K562 (cell line): ENCODE results near the gene MAST4. TPM values are rescaled to one million over a fixed set of nuclear protein-coding genes. Genes with fewer than 3 reads are reported as not detected.

Experiments used
- BRD4 ChIP-seq: fragments of 200-600 bp; sonication (generic); IDR thresholded peaks from 2 replicates; pipeline ENCODE4 v1.6.1; 2017; ENCODE audit warnings: inconsistent platforms
- polyA plus RNA-seq, 8 experiments: library from polyadenylated mRNA; depleted of rRNA in 4 of 8; stranded (reverse) in 5 of 8; unstranded in 3 of 8; fragments of >200 nt; fragmentation: Nextera tagmentation in 2 of 8; fragmentation: Illumina TruSeq in 1 of 8; extraction: Ambion mirVana in 2 of 8; extraction: Trizol in 1 of 8; gene quantifications; 2 replicates each; pipeline versions ENCODE4 v1.2.1 to v1.2.3, GENCODE V29; 2011 to 2014; ENCODE audit warnings: inconsistent platforms in 1 of 8, missing spikeins in 1 of 8
- total RNA-seq, 7 experiments: library from RNA; depleted of rRNA in 6 of 7; stranded (reverse); fragments of >200 nt in 6 of 7; fragmentation: Illumina TruSeq in 2 of 7; extraction: Trizol in 2 of 7; gene quantifications; 2 replicates each; pipeline versions ENCODE4 v1.2.1 to v1.2.3, GENCODE V29; 2011 to 2021; ENCODE audit warnings: low replicate concordance in 1 of 7
- TF ChIP-seq, protein P1 (sequence below): fragments of 200-600 bp; sonication (generic); IDR thresholded peaks from one replicate; pipeline ENCODE4 v1.6.1; 2012; ENCODE audit warnings: mild to moderate bottlenecking, low read depth, low read length, inconsistent platforms
- TF ChIP-seq, protein P2 (sequence below): fragments of 450-650 bp; IDR thresholded peaks from 2 replicates; pipeline ENCODE4 v1.6.1; 2016; ENCODE audit warnings: missing biosample characterization, missing genetic modification characterization
- TF ChIP-seq, protein P3 (sequence below), 2 experiments: fragments of 450-650 bp in 1 of 2; sonication (generic) in 1 of 2; formaldehyde crosslinking in 1 of 2; IDR thresholded peaks; 2 replicates each; pipeline versions ENCODE4 v1.7.1 to v1.9.0; 2016 to 2022; ENCODE audit warnings: inconsistent platforms in 1 of 2, mild to moderate bottlenecking in 1 of 2, missing genetic modification reagents in 1 of 2

MAST4 gene
- total and polyA plus RNA-seq, 9 of the 15 experiments (the other 6 are each of a cell fraction or from before 2014, with no cell fraction given) = 0.88 to 10.1 (median 5.2) TPM

DNA sequence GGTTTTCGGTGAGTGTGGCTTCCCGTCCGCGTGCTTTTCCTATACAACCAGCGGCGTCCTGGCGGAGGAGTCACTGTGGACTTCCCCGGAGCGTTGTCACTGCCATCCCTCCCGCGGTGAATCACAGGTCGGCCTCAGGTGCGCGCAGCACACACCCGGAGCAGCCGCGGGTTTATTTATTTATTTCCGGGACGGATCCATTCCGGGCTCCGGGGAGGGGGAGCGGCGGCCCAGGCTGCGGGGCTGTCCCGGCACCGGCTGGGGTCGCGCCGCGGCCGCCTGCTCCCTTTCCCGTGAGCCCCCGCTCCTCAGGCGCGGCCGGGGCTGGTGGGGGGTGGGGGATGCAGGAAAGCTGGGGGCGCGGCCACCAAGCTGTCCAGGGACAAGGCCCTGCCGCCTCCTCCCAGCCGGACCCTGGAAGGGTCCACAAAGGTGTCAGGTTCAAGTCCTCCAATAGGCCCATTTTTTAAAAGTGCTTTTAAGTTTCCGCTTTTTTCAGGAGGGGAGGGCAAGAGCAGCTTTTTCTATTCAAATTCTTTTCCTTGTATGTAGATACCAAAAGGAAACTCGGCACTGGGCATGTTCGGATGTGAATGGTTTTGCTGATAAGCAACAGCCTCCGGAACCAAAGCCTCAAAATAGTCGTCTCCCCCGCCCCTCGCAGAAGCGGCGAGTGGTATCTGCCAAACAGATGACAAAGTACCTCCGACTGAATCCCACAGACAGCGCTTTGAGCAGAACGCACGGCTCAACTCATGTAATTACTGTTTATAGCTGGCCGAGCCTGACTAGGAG is 407.9 kb downstream of the MAST4 start (continued):
- TF ChIP-seq, protein P1, sequence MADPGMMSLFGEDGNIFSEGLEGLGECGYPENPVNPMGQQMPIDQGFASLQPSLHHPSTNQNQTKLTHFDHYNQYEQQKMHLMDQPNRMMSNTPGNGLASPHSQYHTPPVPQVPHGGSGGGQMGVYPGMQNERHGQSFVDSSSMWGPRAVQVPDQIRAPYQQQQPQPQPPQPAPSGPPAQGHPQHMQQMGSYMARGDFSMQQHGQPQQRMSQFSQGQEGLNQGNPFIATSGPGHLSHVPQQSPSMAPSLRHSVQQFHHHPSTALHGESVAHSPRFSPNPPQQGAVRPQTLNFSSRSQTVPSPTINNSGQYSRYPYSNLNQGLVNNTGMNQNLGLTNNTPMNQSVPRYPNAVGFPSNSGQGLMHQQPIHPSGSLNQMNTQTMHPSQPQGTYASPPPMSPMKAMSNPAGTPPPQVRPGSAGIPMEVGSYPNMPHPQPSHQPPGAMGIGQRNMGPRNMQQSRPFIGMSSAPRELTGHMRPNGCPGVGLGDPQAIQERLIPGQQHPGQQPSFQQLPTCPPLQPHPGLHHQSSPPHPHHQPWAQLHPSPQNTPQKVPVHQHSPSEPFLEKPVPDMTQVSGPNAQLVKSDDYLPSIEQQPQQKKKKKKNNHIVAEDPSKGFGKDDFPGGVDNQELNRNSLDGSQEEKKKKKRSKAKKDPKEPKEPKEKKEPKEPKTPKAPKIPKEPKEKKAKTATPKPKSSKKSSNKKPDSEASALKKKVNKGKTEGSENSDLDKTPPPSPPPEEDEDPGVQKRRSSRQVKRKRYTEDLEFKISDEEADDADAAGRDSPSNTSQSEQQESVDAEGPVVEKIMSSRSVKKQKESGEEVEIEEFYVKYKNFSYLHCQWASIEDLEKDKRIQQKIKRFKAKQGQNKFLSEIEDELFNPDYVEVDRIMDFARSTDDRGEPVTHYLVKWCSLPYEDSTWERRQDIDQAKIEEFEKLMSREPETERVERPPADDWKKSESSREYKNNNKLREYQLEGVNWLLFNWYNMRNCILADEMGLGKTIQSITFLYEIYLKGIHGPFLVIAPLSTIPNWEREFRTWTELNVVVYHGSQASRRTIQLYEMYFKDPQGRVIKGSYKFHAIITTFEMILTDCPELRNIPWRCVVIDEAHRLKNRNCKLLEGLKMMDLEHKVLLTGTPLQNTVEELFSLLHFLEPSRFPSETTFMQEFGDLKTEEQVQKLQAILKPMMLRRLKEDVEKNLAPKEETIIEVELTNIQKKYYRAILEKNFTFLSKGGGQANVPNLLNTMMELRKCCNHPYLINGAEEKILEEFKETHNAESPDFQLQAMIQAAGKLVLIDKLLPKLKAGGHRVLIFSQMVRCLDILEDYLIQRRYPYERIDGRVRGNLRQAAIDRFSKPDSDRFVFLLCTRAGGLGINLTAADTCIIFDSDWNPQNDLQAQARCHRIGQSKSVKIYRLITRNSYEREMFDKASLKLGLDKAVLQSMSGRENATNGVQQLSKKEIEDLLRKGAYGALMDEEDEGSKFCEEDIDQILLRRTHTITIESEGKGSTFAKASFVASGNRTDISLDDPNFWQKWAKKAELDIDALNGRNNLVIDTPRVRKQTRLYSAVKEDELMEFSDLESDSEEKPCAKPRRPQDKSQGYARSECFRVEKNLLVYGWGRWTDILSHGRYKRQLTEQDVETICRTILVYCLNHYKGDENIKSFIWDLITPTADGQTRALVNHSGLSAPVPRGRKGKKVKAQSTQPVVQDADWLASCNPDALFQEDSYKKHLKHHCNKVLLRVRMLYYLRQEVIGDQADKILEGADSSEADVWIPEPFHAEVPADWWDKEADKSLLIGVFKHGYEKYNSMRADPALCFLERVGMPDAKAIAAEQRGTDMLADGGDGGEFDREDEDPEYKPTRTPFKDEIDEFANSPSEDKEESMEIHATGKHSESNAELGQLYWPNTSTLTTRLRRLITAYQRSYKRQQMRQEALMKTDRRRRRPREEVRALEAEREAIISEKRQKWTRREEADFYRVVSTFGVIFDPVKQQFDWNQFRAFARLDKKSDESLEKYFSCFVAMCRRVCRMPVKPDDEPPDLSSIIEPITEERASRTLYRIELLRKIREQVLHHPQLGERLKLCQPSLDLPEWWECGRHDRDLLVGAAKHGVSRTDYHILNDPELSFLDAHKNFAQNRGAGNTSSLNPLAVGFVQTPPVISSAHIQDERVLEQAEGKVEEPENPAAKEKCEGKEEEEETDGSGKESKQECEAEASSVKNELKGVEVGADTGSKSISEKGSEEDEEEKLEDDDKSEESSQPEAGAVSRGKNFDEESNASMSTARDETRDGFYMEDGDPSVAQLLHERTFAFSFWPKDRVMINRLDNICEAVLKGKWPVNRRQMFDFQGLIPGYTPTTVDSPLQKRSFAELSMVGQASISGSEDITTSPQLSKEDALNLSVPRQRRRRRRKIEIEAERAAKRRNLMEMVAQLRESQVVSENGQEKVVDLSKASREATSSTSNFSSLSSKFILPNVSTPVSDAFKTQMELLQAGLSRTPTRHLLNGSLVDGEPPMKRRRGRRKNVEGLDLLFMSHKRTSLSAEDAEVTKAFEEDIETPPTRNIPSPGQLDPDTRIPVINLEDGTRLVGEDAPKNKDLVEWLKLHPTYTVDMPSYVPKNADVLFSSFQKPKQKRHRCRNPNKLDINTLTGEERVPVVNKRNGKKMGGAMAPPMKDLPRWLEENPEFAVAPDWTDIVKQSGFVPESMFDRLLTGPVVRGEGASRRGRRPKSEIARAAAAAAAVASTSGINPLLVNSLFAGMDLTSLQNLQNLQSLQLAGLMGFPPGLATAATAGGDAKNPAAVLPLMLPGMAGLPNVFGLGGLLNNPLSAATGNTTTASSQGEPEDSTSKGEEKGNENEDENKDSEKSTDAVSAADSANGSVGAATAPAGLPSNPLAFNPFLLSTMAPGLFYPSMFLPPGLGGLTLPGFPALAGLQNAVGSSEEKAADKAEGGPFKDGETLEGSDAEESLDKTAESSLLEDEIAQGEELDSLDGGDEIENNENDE = no peak
- TF ChIP-seq, protein P2, sequence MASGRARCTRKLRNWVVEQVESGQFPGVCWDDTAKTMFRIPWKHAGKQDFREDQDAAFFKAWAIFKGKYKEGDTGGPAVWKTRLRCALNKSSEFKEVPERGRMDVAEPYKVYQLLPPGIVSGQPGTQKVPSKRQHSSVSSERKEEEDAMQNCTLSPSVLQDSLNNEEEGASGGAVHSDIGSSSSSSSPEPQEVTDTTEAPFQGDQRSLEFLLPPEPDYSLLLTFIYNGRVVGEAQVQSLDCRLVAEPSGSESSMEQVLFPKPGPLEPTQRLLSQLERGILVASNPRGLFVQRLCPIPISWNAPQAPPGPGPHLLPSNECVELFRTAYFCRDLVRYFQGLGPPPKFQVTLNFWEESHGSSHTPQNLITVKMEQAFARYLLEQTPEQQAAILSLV = no peak
- TF ChIP-seq, protein P3, sequence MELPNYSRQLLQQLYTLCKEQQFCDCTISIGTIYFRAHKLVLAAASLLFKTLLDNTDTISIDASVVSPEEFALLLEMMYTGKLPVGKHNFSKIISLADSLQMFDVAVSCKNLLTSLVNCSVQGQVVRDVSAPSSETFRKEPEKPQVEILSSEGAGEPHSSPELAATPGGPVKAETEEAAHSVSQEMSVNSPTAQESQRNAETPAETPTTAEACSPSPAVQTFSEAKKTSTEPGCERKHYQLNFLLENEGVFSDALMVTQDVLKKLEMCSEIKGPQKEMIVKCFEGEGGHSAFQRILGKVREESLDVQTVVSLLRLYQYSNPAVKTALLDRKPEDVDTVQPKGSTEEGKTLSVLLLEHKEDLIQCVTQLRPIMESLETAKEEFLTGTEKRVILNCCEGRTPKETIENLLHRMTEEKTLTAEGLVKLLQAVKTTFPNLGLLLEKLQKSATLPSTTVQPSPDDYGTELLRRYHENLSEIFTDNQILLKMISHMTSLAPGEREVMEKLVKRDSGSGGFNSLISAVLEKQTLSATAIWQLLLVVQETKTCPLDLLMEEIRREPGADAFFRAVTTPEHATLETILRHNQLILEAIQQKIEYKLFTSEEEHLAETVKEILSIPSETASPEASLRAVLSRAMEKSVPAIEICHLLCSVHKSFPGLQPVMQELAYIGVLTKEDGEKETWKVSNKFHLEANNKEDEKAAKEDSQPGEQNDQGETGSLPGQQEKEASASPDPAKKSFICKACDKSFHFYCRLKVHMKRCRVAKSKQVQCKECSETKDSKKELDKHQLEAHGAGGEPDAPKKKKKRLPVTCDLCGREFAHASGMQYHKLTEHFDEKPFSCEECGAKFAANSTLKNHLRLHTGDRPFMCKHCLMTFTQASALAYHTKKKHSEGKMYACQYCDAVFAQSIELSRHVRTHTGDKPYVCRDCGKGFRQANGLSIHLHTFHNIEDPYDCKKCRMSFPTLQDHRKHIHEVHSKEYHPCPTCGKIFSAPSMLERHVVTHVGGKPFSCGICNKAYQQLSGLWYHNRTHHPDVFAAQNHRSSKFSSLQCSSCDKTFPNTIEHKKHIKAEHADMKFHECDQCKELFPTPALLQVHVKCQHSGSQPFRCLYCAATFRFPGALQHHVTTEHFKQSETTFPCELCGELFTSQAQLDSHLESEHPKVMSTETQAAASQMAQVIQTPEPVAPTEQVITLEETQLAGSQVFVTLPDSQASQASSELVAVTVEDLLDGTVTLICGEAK (IDR thresholded peaks at IDR 0.05) = no peak
- TF ChIP-seq, protein P3 (CRISPR knock-in tag; IDR thresholded peaks at IDR 0.05) = no peak
- no peak for TF ChIP-seq BRD4
